Hepatocyte (in vitro differentiated cells): ENCODE results near the gene LDB3. TPM values are rescaled to one million over a fixed set of nuclear protein-coding genes. Genes with fewer than 3 reads are reported as not detected.

Experiments
- DNase-seq: peaks from one replicate; pipeline ENCODE4 v3.0.0-alpha.2; 2016; ENCODE audit warnings: low spot score
- H2AFZ ChIP-seq: fragments of 200-600 bp; sonication (generic); 2 replicates; pipeline ENCODE4 v1.6.0; 2016; ENCODE audit warnings: antibody characterized with exemption, mild to moderate bottlenecking
- H3K27ac ChIP-seq: fragments of 200-600 bp; sonication (generic); 2 replicates; pipeline ENCODE4 v1.5.1; 2016; ENCODE audit warnings: mild to moderate bottlenecking
- H3K27me3 ChIP-seq: fragments of 200-600 bp; sonication (generic); 2 replicates; pipeline ENCODE4 v1.6.1; 2016
- H3K36me3 ChIP-seq: fragments of 200-600 bp; sonication (generic); replicated peaks from 2 replicates; pipeline ENCODE4 v1.5.1; 2016; ENCODE audit warnings: low read depth; ENCODE audit not compliant: insufficient read depth
- H3K4me1 ChIP-seq: fragments of 200-600 bp; sonication (generic); 2 replicates; pipeline ENCODE4 v1.5.1; 2016; ENCODE audit warnings: mild to moderate bottlenecking, moderate library complexity; ENCODE audit not compliant: insufficient read depth
- H3K4me2 ChIP-seq: fragments of 200-600 bp; sonication (generic); 2 replicates; pipeline ENCODE4 v1.6.0; 2016
- H3K4me3 ChIP-seq: fragments of 200-600 bp; sonication (generic); 2 replicates; pipeline ENCODE4 v1.5.1; 2016; ENCODE audit warnings: mild to moderate bottlenecking
- H3K79me2 ChIP-seq: fragments of 200-600 bp; sonication (generic); 2 replicates; pipeline ENCODE4 v1.6.0; 2017; ENCODE audit warnings: mild to moderate bottlenecking
- H3K9me2 ChIP-seq: fragments of 200-600 bp; sonication (generic); replicated peaks from 2 replicates; pipeline ENCODE4 v1.6.0; 2017; ENCODE audit warnings: mild to moderate bottlenecking; ENCODE audit not compliant: insufficient read depth
- H3K9me3 ChIP-seq: fragments of 200-600 bp; sonication (generic); 2 replicates; pipeline ENCODE4 v1.5.1; 2016; ENCODE audit warnings: low read depth, mild to moderate bottlenecking
- H4K20me1 ChIP-seq: fragments of 200-600 bp; sonication (generic); 2 replicates; pipeline ENCODE4 v1.6.0; 2016; ENCODE audit warnings: mild to moderate bottlenecking; ENCODE audit not compliant: insufficient read depth, poor library complexity, severe bottlenecking
- CTCF ChIP-seq: fragments of 200-600 bp; sonication (generic); IDR thresholded peaks from 2 replicates; pipeline ENCODE4 v1.5.1; 2016; ENCODE audit warnings: antibody characterized with exemption, mild to moderate bottlenecking; ENCODE audit not compliant: poor library complexity
- EZH2 ChIP-seq: fragments of 200-600 bp; sonication (generic); IDR thresholded peaks from 2 replicates; pipeline ENCODE4 v1.6.1; 2016; ENCODE audit warnings: antibody characterized with exemption, mild to moderate bottlenecking, borderline replicate concordance
- EZH2phosphoT487 ChIP-seq: fragments of 200-600 bp; sonication (generic); IDR thresholded peaks from one replicate; pipeline ENCODE4 v1.6.1; 2018; ENCODE audit warnings: antibody characterized with exemption, mild to moderate bottlenecking, low read depth, moderate library complexity; ENCODE audit not compliant: unreplicated experiment, severe bottlenecking
- WGBS: methylation state at CpG from one replicate; pipeline ENCODE4 v1.1.6; 2016; ENCODE audit warnings: low lambda C conversion rate; ENCODE audit errors: missing lambda C conversion rate; 5-methylcytosine and 5-hydroxymethylcytosine counted together
- polyA plus RNA-seq: library from polyadenylated mRNA; unstranded; fragments of >200 nt; fragmentation: Nextera tagmentation; extraction: Ambion mirVana; gene quantifications from 2 replicates; pipeline ENCODE4 v1.2.1, GENCODE V29; 2016
- total RNA-seq: library from RNA; depleted of rRNA; stranded (reverse); fragments of >200 nt; gene quantifications from 2 replicates; pipeline ENCODE4 v1.2.3, GENCODE V29; 2014

The LDB3 gene
- total and polyA plus RNA-seq, 2 experiments from 2014 or later: 0.31 TPM; not detected in 1

- no peaks in the 10 kb centered on the region for H3K9me3 ChIP-seq
- no peaks in the 10 kb centered on the region for H3K27me3 ChIP-seq
- H3K27ac ChIP-seq: peak overlapping the region; percentile 45
- H3K4me2 ChIP-seq: peak overlapping the region; percentile 57
- no peaks in the 10 kb centered on the region for H4K20me1 ChIP-seq
- H3K4me3 ChIP-seq: no peak overlapping the region
- peaks cover 25% of the 10 kb centered on the region for H3K4me1 ChIP-seq
- peak; percentile 60 for DNase-seq
- no peaks in the 10 kb centered on the region for H3K36me3 ChIP-seq
- TF ChIP-seq CTCF: no peak
- TF ChIP-seq EZH2: no peak
- TF ChIP-seq EZH2phosphoT487: no peak
- H3K9me2 ChIP-seq: no peaks in the 10 kb centered on the region
- peak overlapping the region; percentile 41 for H2AFZ ChIP-seq
- WGBS: 45% methylated on average over 12 of the region's 12 CpGs
- no peaks in the 10 kb centered on the region for H3K79me2 ChIP-seq
Observed at GRCh38 chr10:86671985-86672710, 3.8 kb downstream of the LDB3 start.

- WGBS: 85% methylated on average over 6 of the region's 6 CpGs
- TF ChIP-seq EZH2 (no peak), EZH2phosphoT487 (no peak), CTCF (no peak)
- H3K79me2 ChIP-seq: no peaks in the 10 kb centered on the region
Observed at GRCh38 chr10:86673216-86673826, 5.0 kb downstream of the LDB3 start.

GRCh38 chr10:86673827-86674581 lies 5.7 kb downstream of the LDB3 start:
- Histone ChIP-seq H3K79me2 (no peaks in the 10 kb centered on the region), H3K4me2 (no peak overlapping the region), H2AFZ (no peak overlapping the region), H3K9me2 (no peaks in the 10 kb centered on the region), H3K36me3 (no peaks in the 10 kb centered on the region), H4K20me1 (no peaks in the 10 kb centered on the region), H3K9me3 (no peaks in the 10 kb centered on the region), H3K4me1 (peaks cover 25% of the 10 kb centered on the region), H3K4me3 (no peak overlapping the region), H3K27me3 (no peaks in the 10 kb centered on the region), H3K27ac (no peak overlapping the region)
- no peak for DNase-seq
- 59% methylated on average over 11 of the region's 11 CpGs for WGBS
- TF ChIP-seq EZH2phosphoT487 (no peak), CTCF (no peak), EZH2 (no peak)

More at GRCh38 chr10:86673216-86673826, 5.0 kb downstream of the LDB3 start:
- Histone ChIP-seq H3K27me3 (no peaks in the 10 kb centered on the region), H4K20me1 (no peaks in the 10 kb centered on the region), H3K27ac (no peak overlapping the region), H3K9me2 (no peaks in the 10 kb centered on the region), H3K4me2 (no peak overlapping the region), H3K36me3 (no peaks in the 10 kb centered on the region), H3K4me1 (peaks cover 25% of the 10 kb centered on the region), H2AFZ (no peak overlapping the region), H3K9me3 (no peaks in the 10 kb centered on the region), H3K4me3 (no peak overlapping the region)
- DNase-seq: no peak
